NCI-H226 (cell line): Measurements from ENCODE around the gene ZMYM2.

ENCODE experiments used
- DNase-seq: peaks from one replicate; pipeline ENCODE4 v3.0.0-alpha.2; 2015

ZMYM2 gene

DNA sequence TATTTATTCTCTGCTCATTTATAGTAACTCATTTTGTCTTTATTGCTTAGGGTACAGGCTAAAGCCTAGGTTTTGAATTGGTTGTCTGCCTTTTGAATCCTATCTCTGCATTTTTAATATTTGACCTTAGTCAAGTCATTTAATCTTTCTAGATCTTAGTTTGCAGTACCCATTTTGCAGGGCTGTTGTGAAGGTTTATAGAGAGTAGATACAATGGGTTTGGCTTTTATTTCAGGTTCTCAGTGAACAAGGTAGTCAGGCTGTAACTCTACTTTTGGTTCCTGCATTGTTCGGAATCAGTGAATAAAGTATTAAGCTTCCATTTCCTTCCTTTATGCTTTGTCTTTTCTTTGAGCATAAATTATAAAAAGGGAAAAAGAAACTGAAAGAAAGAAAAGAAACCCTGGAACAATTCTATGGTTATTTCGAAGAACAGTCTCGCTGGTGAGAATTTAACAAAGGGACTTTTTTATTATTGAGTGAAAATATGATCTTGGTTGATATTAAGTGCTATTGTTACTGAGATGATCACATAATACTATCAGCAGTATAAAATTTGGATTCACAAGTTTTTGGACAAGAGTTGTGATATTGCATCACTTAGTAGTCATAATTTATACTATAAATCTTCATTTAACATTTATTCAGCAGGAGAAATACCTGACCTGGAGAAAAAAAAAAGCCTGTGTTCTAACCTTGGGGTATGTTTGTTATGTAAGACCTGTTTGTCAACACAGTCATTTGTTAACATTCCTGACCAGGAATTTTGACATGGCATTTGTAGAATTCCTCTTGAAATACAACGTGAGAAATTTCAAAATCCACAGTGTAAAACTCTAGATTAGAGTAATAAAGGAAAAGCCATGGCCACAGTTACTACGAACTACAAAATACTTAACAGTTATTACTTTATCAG, 91.3 kb downstream of the ZMYM2 start:
- no peak for DNase-seq

DNA sequence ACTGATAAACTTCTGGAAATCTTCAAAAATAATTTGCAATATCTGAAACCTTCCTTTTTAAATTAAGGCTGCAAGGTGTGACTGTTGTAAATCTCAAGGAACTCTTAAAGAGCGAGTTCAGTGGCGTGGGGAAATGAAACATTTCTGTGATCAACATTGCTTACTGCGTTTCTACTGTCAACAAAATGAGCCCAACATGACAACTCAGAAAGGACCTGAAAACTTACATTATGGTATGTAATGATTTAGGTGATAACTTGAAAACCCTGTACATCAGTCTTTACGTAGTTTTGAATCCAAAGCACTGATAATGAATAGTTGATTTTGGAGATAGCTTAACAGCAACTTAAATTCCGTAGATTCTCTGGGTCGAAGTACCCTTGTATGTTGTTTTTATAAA, 92.8 kb downstream of the ZMYM2 start:
- DNase-seq, result no peak

DNA sequence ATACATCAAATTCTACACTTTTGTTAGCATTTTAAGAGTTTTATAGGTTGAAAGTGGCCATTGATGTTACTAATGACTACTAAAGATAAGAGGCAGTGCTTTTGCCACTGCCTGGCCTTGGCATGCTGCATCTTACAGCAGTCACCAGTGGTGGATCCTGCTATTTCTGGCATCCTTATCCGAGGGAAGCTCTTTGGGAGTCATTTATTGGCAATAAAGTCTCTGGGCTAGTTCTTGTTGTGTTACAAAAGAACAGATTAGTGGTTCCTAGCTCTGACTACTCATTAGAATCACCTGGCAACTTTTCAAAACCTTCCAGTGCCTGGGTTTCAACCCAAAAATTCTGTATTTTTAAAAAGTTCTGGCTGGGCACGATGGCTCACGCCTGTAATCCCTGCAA, 94.5 kb downstream of the ZMYM2 start:
- no peak for DNase-seq

DNA sequence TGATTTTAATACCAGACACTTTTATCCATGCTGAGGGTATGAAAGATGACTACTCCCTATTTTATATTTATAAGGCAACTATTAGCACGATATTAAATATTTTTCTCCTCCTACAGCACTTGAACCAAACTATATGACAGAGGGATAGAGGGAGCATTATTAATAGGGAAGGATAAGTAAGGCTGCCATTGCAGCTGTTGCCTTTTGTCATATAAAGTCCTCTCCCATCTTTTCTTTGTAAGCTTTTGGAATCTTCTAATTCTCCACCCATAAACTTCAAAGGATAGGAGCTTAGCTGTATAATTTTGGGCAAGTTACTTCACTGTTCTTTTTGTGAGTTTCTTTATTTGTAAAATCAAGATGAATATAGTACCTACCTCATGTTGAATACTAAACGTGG, 95.4 kb downstream of the ZMYM2 start:
- DNase-seq, result no peak

DNA sequence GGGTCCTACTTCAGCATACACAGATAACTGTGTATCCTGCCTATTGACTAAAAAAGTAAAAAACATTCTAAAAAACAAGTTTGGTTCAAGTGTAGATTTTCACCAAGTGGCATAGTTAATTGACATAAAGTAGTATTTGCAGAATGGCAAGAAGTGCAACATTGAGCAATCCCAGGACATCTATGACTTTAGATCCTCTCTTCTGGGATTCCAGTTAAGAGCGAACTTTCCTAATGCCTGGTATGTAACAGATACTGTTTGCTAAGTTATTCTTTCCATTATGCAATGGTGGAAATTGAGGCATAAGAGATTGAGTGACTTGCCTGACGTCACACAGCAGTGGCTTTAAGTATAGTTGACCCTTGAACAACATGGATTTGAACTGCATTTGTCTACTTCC, 96.1 kb downstream of the ZMYM2 start:
- no peak for DNase-seq

DNA sequence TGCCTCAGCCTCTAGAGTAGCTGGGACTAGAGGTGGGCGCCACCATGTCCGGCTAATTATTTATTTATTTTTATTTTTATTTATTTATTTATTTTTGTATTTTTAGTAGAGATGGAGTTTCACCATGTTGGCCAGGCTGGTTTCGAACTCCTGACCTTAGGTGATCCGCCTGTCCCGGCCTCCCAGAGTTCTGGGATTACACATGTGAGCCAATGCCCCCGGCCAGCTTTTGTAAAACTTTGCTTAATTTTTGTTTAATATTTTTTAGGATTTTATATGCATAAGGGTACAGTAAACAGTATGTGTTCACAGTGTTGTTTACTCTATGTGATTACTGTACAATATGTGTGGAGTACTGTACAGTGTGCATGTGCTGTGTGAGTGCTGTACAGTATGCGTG, 98.7 kb downstream of the ZMYM2 start:
- no peak for DNase-seq

DNA sequence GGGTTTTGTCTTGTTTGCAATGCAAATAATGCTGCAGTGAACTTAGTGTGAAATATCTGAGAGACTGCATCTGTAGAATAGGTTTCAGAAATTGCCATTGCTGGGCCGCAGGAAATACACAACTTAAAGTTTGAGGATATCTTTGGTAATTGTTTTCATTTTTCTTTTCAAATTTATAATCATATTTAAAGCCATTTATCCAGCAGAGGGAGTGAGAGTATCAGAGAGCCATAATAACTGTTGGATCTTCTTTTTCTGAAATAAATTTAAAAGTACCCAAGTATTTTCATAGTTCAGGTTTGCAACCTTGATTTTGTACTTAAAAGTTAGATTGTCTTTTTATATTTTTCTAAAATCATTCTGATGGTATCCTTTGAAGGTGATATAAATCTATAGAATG, 99.4 kb downstream of the ZMYM2 start:
- DNase-seq, result no peak

DNA sequence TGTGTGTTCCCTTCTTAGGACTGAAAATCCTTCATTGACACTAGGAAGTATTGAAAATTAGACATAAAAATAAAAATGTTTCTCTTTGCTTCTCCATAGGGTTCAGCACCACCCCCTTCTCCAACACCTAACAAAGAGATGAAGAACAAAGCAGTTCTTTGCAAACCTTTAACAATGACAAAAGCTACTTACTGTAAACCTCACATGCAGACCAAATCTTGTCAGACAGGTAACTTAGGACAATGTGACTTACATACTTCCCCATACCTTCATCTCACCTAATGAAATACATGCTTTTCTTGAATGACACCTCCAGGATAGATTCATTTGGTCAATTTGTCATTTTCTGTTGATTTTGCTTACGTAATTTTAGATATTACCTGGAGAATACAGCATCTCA, 99.9 kb downstream of the ZMYM2 start:
- no peak for DNase-seq

DNA sequence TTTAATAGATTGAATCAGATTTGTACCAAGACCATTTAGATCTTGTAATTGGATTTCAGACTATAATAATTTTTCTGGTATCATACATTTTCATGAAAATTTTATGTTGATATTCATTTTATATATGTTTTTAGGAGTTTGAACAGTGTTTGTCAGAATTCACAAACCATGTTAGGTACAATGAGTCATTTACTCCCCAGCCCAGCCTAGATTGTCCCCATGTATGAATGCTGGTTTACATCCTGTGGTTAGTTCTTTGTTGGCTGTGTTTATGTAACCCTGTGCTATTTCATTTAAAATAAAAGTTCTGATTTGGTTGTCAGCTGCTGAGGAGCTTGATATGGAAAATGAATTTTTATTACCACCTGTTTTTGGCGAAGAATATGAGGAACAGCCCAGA, 105.6 kb downstream of the ZMYM2 start:
- DNase-seq, result no peak

DNA sequence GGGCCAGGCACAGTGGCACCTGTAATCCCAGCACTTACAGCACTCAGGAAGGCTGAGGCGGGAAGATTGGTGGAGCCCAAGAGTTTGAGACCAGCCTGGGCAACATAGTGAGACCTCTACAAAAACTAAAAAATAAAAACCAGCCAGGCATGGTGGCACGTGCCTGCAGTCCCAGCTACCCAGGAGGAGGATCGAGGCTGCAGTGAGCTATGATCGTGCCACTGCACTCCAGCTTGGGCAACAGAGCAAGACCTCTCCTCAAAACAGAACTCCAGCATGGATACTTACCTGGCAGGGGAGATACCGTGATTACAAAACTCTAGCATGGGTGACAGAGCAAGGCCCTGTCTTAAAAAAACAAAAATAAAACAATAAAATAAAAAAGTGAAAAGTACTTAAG, 107.0 kb downstream of the ZMYM2 start:
- no peak for DNase-seq

DNA sequence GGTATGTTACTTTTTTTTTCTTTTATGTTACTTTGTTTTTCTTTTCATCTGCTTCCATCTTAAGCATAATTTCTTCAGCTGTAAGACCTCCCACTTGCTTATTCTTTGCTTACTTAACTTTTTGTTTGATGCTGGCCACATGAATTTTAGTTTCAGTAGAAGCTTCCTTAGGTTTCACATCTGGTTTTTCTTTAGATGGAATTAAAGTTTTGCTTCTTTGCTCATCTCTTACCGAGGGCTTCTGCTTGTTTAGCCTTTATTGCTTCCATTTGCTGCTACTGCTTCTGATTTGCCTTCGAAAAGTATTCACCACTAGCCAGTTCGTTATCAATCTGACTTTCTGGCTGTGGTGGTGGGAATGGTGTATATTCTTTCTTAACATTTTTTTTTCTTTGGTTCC, 111.4 kb downstream of the ZMYM2 start:
- DNase-seq, result no peak

DNA sequence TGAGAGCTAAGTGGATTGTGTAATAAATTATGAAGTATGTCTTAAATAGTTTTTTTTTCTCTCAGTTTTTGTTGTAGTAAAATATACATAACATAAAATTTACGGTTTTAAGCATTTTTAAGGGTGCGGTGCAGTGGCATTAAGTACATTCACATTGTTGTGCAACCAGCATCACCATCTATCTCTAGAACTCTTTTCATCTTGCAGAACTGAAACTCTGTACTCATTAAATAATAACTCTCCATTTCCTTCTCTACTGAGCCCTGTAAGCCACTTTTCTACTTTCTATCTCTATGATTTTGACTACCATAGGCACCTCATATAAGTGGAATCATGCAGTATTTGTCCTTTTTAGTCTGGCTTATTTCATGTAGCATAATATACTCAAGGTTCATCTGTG, 115.2 kb downstream of the ZMYM2 start:
- no peak for DNase-seq

DNA sequence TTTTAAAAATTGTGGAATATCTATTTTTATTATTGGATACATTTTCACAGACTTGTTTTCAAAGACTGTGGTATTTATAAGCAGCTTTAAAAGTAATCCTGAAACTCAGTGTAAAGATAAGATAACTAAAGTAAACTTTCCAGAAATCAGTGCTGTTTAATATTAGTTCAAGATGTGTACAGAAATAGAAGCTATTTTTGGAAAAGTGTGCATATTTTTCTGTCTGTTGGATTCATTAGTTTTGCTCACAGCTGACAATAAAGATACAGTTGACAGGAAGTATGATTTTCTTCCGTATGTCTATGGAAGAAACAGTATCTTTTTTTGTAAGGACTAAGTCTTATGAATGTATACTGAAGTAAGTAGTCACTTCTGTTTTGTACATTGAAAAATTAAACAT, 116.4 kb downstream of the ZMYM2 start:
- no peak for DNase-seq

DNA sequence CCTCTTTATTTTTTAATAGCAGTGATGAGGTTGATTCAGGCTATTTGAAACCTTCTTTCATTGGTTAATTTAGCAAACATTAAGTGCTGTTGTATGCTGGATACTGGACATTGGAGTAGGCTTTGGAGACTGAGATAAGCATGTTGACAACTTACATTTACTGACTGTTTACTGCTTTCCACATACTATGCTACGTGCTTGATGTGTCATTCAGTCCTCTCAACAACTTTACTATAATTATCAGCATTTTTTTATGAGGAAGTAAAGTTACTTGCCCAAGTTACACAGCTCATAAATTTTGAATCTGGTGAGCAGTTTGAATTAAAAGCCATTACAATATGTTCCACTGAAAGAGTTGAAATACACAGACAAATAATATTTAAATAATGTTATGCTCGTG, 118.6 kb downstream of the ZMYM2 start:
- DNase-seq, result no peak

DNA sequence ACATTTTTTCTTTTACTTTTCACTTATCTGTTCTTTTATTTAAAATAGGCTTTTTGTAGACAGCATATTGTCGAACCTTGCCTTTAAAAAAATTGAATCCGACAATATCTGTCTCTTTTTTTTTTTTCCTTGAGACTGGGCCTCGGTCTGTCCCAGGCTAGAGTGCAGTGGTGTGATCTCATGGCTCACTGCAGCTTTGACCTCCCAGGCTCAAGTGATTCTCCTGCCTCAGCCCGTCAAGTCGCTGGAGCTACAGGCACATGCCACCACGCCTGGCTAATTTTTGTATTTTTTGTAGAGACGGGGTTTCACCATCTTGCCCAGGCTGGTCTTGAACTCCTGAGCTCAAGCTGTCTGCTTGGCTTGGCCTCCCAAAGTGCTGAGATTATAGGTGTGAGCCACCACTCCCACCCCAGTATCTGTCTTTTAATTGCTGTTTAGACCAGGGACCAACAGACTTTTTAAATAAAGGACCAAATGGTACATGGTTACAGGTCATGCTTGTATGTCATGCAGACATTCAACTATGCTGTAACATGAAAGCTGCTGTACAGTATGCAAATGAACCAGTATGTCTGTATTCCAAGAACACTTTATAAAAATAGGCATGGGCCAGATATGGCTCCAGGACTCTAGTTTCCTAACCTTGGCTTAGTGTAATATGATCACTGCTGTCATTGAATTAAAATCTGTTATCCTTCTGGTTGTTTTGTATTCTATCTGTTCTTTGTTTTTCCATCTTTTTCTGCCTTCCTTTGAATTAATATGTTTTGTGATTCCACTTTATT, 122.0 kb downstream of the ZMYM2 start:
- DNase-seq, result no peak

DNA sequence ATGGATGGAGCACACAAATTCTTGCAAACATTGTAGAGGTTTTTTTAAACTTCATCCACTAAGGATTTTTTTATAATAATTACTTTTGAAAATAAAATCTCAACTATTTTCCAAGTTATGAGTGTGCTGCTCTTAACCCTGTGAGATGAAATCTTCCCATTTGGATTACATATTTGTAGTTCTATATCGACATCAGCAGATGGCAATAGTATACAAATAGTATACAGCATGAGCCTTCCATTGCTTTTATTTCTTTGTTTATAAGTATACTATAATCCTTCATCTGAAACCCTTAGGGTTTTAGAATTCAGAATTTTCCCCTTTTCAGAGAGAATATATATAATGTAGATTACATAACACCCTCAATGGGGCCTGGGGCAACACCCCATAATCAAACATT, 131.8 kb downstream of the ZMYM2 start:
- DNase-seq, result no peak

DNA sequence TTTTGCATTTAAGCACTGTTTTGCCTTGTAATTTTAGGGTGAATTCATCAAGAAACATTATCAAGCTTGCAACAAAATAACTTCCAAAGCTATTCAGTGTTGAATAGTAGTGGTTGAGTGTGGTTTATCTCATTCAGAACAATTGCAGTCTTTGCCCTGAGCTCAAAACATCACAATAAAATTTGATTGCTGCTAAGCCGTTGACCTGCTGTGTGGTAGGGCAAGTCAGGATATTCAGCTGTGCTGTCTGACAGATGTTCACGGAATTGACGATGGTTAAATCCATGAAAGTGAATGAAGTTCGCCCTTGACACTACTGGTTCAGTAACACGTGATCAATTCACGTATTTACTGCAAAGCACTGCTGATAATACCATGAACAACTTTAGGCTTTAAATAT, 135.4 kb downstream of the ZMYM2 start:
- DNase-seq, result no peak

DNA sequence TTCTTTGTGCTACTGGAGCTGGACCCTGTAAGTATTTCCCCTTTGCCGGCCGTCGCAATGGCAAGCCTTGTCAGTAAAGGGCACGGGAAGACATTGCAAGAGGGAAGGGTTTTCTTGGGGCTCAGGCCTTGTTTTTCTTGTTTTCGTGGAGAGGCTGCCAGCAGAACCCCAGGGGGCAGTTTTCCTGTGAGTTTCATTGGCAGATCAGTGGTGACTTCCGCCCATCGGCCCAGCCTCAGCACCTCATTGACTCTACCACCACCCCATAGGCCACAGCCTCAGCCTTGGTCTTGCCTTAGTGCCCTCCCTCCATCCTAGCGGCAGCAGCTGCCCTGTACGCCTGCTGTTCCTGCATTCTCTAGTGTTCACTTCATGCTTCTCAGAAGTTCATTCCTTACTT, 140.8 kb downstream of the ZMYM2 start:
- DNase-seq, result no peak

DNA sequence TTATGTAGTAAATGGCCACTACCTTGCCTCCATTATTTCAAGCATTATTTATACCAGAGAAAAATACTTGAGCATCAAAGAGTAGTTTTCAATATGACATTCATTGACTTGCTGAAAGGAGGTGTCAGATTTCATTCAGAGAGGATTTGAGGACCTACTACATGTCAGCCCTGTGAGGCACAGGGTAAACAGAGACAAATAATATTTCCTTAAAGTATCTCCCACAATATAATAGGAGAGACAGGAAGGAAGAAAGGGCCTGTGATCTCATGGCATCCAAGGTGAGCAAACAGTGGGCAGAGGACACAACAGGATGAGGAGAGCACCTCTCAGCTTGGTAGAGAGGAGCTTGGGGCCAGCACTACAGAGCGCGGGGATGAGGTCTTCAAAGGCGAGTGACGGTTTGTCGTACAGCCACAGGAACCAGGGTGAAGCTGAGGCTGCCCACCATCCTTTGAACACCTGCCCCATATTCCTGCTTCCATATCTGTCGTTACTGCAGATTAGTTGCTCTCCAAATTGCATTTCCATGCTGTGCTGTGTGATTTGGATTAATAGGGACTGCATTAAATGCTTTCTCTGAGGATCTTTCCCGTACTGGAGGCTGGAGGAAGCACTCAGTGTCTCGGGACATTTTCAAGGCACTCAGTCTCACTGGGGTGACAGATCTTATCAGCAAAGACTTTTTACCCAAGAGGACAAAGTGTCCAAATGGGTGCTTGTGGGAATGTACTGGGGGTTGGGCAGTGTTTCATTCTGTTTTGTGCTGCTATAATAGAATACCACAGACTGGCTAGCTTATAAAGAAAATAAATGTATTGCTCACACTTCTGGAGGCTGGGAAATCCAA, 143.2 kb downstream of the ZMYM2 start:
- DNase-seq, result no peak

DNA sequence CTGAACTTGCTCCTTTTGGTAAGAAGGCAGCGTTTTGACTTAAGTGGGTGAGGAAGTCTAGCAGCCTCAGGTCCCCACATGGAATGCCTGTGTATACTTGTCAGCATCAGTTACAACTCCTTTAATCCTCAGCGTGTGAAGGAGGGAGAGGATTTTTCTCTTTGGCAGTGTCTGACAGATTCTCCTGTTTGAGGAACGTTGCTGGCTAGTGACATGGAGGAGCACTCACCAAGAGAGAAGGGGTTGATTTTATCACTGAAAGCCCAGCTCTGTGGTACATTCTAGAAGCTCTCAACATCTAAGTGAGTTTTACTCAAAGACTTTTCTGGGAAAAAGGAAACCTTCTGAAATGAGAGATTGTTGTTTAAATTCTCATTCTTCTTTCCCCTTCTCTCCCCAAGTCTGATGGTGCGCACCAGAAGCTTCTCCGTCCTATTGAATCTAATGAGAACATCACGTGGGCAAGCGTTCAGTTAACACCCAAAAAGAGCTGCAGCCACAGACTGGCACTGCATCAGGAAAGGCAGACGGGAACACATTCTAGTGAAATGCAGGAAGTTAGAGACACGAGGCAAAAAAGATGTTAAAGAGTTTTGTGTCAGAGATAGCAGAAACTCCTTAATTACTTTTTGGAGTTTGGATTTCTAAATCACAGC, 144.1 kb downstream of the ZMYM2 start:
- no peak for DNase-seq

DNA sequence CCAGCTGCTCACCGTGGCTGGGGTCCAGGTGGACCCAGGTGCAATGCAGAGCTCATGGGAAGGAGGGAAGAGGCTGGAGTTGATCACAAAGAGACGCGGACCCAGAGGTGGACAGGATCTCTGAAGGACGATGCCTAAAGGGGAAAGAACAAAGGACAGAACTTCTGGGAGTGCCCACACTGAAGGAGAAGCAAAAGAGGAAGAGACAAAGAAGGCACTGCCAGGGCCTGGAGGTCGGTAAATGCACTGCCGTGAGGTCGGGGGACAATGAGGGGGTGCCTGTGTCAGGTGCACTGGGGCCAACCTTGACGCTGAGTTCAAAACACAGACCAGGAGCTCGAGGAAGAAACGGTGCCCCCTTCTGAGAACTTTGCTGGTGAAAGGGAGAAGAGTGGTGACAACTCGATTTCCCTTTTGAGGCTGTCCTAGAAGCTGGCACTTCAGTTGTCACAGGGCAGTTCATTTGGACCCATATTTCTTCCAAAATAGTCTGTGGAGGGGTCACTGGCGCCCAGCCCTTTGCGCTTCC, 146.7 kb downstream of the ZMYM2 start:
- no peak for DNase-seq

DNA sequence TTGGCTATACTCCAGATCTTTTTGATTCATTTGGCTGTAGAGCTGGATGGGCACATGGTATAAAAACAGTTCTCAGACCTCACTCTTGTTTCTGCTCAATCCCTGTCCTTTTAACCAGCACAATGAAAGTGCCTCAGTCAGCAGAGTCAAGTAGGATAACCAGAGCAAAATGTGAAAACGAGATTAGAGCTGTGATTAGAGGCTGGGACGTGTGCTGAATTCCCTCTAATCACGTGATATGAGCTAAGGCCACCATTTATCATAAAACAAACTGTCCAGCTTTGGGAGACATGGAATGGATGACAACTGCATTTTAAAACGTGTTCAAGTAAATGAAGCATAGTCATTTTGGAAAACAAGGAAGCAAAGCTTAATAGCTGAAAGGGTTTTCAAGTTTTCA, 148.2 kb downstream of the ZMYM2 start:
- no peak for DNase-seq

DNA sequence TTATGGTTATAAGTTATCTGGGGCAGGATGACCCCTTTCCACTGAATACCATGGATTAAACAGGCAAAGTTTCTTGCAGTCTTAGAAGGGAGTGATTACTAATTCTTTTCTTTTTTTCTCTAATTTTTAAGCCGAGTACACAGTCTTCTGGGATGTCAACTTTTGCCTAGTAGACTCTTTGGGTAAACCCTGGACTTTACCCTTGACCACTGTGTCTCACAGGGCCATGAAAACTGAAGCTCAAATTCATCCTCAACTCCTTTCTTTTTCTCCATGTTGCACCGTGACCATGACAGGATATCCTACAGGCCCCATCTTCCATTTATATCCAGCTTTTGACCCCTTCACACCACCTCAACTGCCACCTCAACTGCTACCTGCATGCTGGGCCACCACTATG, 150.5 kb downstream of the ZMYM2 start:
- no peak for DNase-seq
